GM19372 (cell line): Measurements from ENCODE around the gene OR5B21.

Experiments
- ATAC-seq: cut with Tn5 transposase; IDR thresholded peaks from one replicate; pipeline ENCODE4 v1.9.1; 2021; ENCODE audit warnings: mild to moderate bottlenecking, low read depth, moderate library complexity; ENCODE audit not compliant: unreplicated experiment

OR5B21 gene

DNA sequence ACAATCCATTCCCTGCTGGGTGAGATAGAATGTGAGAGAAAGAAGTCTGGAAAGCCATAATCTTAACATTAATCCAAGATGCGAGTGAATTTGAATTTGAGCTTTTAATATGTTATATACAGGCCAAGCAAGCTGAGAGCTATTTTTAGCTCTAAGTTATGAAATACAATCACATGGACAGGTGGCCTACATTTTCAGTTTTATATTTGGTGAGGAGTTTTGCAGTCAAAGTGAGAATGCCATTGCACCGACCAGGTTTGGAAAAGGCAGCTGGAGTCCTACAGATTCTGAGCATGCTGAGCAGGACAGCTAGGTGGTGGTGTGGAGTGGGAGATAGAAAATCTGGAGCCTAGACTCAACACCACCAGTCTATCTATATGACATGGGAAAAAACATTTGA, 12.0 kb downstream of the OR5B21 start:
- ATAC-seq, result no peak

DNA sequence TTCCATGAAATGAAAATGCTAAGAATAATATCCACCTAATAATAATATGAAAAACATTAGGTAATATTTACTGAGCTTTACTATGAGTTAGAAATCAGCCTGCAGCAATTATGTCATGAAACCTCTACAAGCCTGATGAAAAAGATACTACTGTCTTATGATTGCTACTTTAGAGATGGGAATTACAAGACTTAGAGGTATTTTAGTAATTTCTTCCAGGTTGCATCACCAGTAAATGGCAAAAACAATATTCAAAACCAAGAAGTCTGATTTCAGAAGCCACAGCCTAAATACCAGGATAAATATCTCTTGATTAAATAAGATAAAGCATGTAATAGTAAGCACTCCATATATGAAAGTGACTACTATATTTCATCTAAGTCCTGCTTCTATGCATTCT, 13.8 kb downstream of the OR5B21 start:
- ATAC-seq, result no peak

DNA sequence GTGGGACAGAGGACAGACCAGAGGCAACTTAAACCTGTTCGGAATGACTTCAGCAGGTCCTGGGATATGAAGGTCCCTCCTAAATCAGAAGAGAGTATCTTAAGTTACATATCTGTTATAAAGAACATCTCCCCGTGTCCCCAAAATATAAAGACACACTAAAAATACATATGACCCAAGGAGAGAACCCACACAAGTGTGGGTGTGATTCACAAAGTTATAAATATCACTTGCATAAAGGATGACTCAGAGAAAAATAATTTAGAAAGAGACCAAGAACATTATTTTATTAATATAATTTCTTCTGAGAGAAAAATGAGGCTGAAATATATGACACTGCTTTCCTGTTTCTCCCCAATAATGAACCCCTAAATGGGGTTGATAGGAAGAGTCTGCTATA, 14.2 kb downstream of the OR5B21 start:
- no peak for ATAC-seq

GRCh38 chr11:58490827-58491226, 17.1 kb downstream of the OR5B21 start:
- no peak for ATAC-seq

DNA sequence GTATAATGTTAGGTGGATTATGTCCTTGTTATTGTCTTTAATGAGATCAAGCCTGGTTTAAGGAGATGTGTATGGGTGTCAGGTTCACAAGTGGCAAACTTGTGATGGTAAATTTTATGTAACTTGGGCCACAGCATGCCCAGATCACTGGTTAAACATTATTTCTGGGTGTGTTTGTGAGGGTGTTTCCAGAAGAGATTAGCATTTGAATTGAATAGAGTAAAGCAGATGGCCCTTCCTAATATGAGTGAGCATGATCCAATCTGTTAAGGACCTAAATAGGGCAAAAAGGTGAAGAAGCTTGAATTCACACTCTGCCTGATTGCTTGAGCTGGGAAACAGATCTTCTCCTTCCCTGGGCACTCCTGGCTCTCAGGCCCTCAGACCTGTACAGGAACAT, 20.7 kb downstream of the OR5B21 start:
- no peak for ATAC-seq

DNA sequence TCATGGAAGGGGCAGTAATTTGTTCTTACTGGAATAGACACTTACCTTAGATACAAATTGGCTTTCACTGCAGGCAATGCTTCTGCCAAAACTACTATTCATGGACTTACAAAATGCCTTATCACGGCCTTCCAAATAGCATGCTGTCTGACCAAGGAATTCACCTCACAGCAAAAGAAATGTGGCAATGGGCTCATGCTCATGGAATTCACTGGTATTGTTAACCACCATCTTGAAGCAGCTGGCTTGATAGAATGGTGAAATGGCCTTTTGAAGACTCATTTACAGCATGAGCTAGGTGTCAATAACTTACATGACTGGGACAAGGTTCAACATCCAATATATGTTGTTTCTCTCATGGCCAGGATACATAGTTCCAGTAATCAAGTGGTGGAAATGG, 21.9 kb downstream of the OR5B21 start:
- ATAC-seq, result no peak

- no peak for ATAC-seq
Observed at GRCh38 chr11:58471892-58472291, 36.0 kb downstream of the OR5B21 start.

- ATAC-seq, result no peak
Observed at GRCh38 chr11:58466293-58466692, 41.6 kb downstream of the OR5B21 start.

- no peak for ATAC-seq
Observed at GRCh38 chr11:58465690-58466089, 42.2 kb downstream of the OR5B21 start.
